ENCODE measurements around the gene BABAM2. TPM values are rescaled to one million over a fixed set of nuclear protein-coding genes. Genes with fewer than 3 reads are reported as not detected.

BABAM2 gene
- total and polyA plus RNA-seq, 2 experiments from 2014 or later: 31.8 to 83.3 TPM

DNA sequence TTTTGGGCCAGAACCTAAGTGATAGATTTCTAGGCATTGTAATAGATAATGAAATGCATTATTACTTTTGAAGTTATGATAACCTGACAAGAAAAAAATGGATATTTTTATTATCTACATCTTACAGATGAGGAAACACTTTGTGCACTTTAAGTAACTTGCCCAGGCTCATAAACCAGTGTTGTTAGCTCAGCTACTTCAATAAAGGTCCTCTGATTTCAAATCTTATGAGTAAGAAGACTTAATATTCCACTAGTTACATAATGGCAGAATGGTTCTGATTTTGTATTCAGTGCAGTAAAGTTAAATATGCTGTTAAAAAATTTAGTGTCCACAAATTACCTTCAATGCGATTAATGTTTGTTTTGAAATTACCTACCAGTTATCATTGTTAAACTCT is 199.0 kb downstream of the BABAM2 start:
- H3K9me3 ChIP-seq (ENCODE audit: low read depth): no peaks in the 10 kb centered on the region
- no peaks in the 10 kb centered on the region for H3K36me3 ChIP-seq
- no peak for DNase-seq (ENCODE audit: low read depth in 1 of 2, low spot score in 1 of 2)
- no peak overlapping the region for H3K4me3 ChIP-seq
- no peak overlapping the region for H3K27ac ChIP-seq
- TF ChIP-seq, protein P1, sequence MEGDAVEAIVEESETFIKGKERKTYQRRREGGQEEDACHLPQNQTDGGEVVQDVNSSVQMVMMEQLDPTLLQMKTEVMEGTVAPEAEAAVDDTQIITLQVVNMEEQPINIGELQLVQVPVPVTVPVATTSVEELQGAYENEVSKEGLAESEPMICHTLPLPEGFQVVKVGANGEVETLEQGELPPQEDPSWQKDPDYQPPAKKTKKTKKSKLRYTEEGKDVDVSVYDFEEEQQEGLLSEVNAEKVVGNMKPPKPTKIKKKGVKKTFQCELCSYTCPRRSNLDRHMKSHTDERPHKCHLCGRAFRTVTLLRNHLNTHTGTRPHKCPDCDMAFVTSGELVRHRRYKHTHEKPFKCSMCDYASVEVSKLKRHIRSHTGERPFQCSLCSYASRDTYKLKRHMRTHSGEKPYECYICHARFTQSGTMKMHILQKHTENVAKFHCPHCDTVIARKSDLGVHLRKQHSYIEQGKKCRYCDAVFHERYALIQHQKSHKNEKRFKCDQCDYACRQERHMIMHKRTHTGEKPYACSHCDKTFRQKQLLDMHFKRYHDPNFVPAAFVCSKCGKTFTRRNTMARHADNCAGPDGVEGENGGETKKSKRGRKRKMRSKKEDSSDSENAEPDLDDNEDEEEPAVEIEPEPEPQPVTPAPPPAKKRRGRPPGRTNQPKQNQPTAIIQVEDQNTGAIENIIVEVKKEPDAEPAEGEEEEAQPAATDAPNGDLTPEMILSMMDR (IDR thresholded peaks at IDR 0.05; ENCODE audit: low read depth, low read length): no peak
- H3K27me3 ChIP-seq: no peaks in the 10 kb centered on the region
- H3K4me1 ChIP-seq (ENCODE audit: low read depth): no peaks in the 10 kb centered on the region

DNA sequence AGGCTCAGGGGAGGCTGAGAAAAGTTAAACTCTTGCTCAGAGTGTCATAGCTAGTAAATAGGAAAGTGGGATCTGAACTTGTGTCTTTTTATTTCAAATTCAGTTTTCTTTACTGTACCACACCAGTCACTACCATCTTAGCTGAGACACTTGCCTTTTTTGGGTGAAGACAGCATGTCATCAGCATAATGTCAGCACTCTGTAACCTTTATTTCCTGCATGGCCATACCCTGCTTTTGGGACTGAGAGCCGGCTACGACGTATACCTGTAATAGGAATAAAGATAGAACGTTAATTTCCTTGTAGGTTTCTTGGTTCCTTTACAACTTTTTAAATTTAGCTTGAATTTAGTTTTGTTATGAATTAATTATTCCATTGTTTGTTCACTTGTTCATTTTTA is 202.8 kb downstream of the BABAM2 start:
- H3K4me3 ChIP-seq: no peak overlapping the region
- TF ChIP-seq, protein P1 (IDR thresholded peaks at IDR 0.05; ENCODE audit: low read depth, low read length): no peak

DNA sequence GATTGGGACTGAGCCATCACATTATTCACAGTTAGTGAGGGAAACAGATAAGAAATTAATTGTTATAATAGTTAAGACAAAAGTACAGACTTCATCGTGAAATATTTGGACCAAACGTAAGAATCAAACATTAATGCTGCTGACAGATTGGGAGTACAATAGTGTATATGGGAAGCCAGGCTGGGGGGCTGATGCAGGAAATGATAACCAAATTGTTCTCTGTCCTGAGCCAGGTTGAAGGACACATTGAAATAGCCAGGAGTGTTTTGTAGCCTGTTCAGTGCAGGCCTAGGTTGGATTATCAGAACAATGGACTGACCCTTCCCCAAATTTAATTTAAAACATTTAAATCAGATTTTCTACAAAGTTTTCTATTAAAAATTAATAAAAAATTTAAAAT is 203.2 kb downstream of the BABAM2 start:
- TF ChIP-seq, protein P1 (IDR thresholded peaks at IDR 0.05; ENCODE audit: low read depth, low read length): no peak
- Histone ChIP-seq H3K27ac (no peak overlapping the region), H3K36me3 (no peaks in the 10 kb centered on the region), H3K27me3 (no peaks in the 10 kb centered on the region), H3K4me1 (ENCODE audit: low read depth) (no peaks in the 10 kb centered on the region), H3K9me3 (ENCODE audit: low read depth) (no peaks in the 10 kb centered on the region), H3K4me3 (no peak overlapping the region)
- DNase-seq (ENCODE audit: low read depth in 1 of 2, low spot score in 1 of 2): no peak

More for the DNA sequence above, 202.8 kb downstream of the BABAM2 start:
- no peaks in the 10 kb centered on the region for H3K36me3 ChIP-seq
- H3K27me3 ChIP-seq: no peaks in the 10 kb centered on the region
- H3K4me1 ChIP-seq (ENCODE audit: low read depth): no peaks in the 10 kb centered on the region
- no peaks in the 10 kb centered on the region for H3K9me3 ChIP-seq (ENCODE audit: low read depth)
- no peak overlapping the region for H3K27ac ChIP-seq
- no peak for DNase-seq (ENCODE audit: low read depth in 1 of 2, low spot score in 1 of 2)

DNA sequence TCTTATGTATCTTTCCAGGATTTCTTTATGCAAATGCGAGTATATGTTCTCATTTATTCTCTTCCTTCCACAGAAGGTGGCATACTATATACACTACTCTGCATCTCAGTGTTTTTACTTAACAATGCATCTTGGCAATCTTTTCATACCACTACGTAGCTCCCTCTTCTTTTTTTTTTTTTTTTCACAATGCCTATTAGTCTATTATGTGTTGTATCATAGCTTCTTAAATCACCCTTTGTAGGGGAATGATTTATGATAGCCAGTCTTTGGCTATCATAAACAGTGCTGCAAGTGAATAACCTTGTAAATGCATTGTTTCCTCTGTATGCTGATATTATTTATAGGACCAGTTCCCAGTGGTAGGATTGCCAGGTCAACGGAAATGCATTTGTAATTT is 204.2 kb downstream of the BABAM2 start:
- no peak overlapping the region for H3K27ac ChIP-seq
- H3K4me3 ChIP-seq: no peak overlapping the region
- no peaks in the 10 kb centered on the region for H3K4me1 ChIP-seq (ENCODE audit: low read depth)
- H3K36me3 ChIP-seq: no peaks in the 10 kb centered on the region
- DNase-seq (ENCODE audit: low read depth in 1 of 2, low spot score in 1 of 2): no peak
- no peaks in the 10 kb centered on the region for H3K9me3 ChIP-seq (ENCODE audit: low read depth)
- no peaks in the 10 kb centered on the region for H3K27me3 ChIP-seq
- TF ChIP-seq, protein P1 (IDR thresholded peaks at IDR 0.05; ENCODE audit: low read depth, low read length): no peak

DNA sequence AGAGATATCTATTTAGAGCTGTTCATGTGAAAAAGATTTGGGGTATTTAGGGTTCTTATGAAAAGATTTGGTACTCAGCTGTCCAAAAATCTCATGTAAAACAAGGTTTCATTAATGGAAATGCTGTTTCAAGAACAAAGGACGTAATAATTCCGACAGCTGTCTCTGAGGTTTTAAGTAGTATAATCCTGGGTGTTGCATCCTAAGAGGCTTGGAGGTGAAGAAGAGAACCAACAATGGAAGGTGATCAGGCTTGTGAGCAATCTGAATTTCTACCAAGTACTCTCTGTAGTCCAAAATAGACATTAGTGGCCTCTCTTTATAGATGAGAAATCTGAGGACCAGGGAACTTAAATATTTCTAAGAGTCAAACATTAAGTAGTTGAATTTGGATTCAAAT is 205.1 kb downstream of the BABAM2 start:
- Histone ChIP-seq H3K4me1 (ENCODE audit: low read depth) (no peaks in the 10 kb centered on the region), H3K27ac (no peak overlapping the region), H3K9me3 (ENCODE audit: low read depth) (no peaks in the 10 kb centered on the region), H3K4me3 (no peak overlapping the region), H3K36me3 (no peaks in the 10 kb centered on the region), H3K27me3 (no peaks in the 10 kb centered on the region)
- TF ChIP-seq, protein P1 (IDR thresholded peaks at IDR 0.05; ENCODE audit: low read depth, low read length): no peak
- no peak for DNase-seq (ENCODE audit: low read depth in 1 of 2, low spot score in 1 of 2)

DNA sequence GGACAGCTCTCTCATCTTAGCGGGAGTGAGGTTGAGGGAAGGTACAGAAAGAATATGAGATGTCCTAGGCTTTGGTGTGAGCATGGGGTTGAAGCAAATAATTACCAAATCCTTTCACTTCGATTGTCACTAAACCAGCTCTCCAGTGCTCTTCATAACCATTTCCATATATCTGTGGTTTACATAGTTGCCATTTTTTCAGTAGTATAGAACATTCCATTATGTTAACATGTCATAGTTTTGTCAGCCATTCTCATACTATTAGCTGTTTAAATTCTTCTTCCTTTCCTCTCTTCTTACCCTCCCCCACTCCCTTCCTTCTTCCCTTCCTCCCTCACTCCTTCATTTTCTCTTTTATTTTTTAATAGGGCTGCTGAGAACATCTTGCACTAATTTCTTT is 205.9 kb downstream of the BABAM2 start:
- Histone ChIP-seq H3K27me3 (no peaks in the 10 kb centered on the region), H3K27ac (no peak overlapping the region), H3K4me1 (ENCODE audit: low read depth) (no peaks in the 10 kb centered on the region), H3K9me3 (ENCODE audit: low read depth) (no peaks in the 10 kb centered on the region), H3K4me3 (no peak overlapping the region), H3K36me3 (no peaks in the 10 kb centered on the region)
- DNase-seq (ENCODE audit: low read depth in 1 of 2, low spot score in 1 of 2): peak in 1 of 2 donors; percentile 51
- TF ChIP-seq, protein P1 (IDR thresholded peaks at IDR 0.05; ENCODE audit: low read depth, low read length): no peak
